Vein endothelial cell (primary cell): Measurements from ENCODE around the gene SERPINE2. TPM values are rescaled to one million over a fixed set of nuclear protein-coding genes. Genes with fewer than 3 reads are reported as not detected.

Experiments used
- total RNA-seq: library from RNA; depleted of rRNA; stranded (reverse); fragments of >200 nt; gene quantifications from 2 replicates; pipeline ENCODE4 v1.2.3, GENCODE V29; 2012

Gene SERPINE2, protein sequence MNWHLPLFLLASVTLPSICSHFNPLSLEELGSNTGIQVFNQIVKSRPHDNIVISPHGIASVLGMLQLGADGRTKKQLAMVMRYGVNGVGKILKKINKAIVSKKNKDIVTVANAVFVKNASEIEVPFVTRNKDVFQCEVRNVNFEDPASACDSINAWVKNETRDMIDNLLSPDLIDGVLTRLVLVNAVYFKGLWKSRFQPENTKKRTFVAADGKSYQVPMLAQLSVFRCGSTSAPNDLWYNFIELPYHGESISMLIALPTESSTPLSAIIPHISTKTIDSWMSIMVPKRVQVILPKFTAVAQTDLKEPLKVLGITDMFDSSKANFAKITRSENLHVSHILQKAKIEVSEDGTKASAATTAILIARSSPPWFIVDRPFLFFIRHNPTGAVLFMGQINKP
- 2.0 and 10.6 TPM in 2 replicates for total RNA-seq

DNA sequence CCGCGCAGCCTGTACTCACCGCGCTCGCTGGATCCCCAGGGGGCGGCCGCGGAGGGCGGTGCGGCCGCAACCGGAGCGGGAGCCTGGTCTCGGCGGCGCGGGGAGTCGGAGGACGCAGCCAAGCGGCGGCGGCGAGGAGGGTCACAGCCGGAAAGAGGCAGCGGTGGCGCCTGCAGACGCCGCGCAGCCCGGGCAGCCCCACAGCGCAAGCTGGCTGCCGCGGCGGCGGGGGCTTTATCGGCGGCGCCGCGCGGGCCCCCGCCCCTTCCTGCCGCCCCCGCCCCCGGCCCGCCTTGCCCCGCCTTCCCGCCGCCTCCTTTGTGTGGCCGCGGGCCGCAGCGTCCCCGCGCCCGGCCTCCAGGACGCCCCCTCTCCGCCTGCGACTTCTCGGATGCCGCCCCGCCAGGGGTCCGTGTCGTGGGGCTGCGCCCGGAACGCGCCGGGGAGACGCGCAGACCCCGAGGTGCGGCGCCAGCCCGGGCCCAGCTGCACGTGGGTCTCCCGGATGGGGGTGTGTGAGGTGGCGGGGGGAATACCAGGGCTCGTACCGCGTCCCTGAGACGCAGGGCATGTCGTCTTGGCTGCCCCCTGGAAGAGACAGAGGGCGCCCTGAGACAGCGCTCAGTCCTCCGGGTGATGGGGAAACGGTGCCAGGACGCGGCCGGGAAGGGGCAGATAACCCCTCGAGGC lies at the start of gene SERPINE2:
TSS of gene SERPINE2 (minus strand) at position 207 of the 690 bp plus-strand sequence. CDS start 37,386 bp downstream, outside the sequence.

DNA sequence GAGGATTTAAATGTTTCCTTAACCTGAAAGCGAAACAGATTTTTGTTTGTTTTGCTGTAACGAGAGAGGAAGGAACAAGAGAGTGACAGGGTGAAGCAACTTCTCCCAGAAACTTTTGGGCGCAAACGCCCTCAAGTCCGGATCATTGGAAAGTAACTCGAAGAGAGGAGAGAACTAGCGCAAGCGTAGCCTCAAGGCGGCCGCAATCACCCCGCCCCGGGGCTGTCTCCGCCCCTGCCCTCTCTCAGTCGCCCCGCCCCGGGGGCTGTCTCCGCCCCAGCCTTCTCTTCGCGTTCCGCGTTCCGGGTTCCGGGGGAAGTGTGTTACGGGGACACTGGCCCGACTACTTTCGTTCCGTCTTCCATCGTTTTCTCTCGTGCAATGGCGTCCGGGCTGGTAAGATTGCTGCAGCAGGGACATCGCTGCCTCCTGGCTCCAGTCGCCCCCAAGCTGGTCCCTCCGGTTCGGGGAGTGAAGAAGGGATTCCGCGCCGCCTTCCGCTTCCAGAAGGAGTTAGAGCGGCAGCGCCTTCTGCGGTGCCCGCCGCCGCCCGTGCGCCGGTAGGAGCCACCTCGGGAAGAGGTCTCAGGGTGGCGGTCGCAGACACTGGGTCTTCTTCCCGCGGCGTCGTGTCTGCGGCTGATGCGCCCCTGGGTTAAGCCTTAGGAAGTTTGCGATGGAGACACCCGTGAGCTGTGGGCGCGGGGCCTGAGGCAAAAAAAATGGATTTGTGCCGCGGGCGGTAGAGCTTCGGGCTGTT lies 81.8 kb downstream of the SERPINE2 start, which contains the start of gene MRPL44:
TSS of gene MRPL44 (plus strand) at position 372 of the 760 bp plus-strand sequence. CDS start at position 382, 10 bp downstream.

DNA sequence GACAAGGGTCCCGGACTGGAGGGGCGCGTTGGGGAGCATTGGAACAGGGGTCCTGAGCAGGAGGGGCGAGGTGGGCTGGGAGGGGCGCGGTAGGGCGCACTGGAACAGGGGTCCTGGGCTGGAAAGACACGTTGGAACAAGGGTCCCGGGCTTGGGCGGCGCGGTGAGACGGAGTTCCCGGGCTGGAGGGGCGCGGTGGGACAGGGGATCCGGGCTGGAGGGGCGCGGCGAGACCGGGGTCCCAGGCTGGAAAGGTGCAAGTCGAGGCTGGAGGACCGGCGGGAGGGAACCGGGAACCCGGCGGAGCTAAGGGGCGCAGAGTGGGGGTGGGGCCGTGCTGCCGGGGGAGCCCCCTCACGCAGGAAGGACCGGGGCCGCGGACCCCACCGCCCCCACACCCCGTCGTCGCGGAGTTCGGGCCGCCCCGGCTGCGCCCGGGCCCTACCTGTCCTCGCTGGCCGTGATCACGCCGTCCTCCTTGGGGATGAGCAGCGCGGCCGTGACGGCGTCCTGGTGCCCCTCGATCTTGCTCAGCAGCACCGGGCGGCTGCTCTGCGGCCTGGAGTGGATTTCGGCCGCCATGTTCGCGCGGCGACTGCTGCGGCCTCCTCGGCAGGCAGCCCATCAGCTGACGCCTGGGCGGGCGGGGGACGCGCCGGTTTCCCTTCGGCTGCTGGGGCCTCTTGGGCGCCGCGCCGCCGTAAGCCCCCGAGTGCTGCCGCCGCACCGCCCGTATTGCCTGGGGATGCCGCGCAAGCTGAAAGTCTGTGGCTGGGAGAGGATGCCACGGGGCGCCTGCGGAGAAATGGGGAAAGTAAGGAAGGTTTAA lies 94.2 kb downstream of the SERPINE2 start, which contains the start of gene WDFY1:
TSS of gene WDFY1 (minus strand) at position 633 of the 829 bp plus-strand sequence. CDS start at position 582, 51 bp downstream.

Other genes with a start within 250 kb of the SERPINE2 start
- 2.9 and 4.8 TPM in 2 replicates for gene AP1S3, start 201.7 kb downstream of the SERPINE2 start, total RNA-seq
- gene WDFY1, start 94.0 kb downstream of the SERPINE2 start, total RNA-seq = 112 and 127 TPM in 2 replicates
- gene MRPL44, start 81.8 kb downstream of the SERPINE2 start, total RNA-seq = 30.7 and 36.6 TPM in 2 replicates